Myometrial cell (primary cell): ENCODE measurements around the gene F2. TPM values are rescaled to one million over a fixed set of nuclear protein-coding genes. Genes with fewer than 3 reads are reported as not detected.

ENCODE experiments used
- total RNA-seq: library from RNA; depleted of rRNA; stranded (reverse); fragments of >200 nt; gene quantifications from 2 replicates; pipeline ENCODE4 v1.2.3, GENCODE V29; 2015

Gene F2
- total RNA-seq, result not detected in 2 replicates

GRCh38 chr11:46719048-46719542 is at the start of gene F2:
F2 (plus strand) TSS chr11:46719213; CDS start chr11:46719236, 23 bp downstream.

GRCh38 chr11:46700241-46701077 is 18.6 kb upstream of the F2 start, which contains the start of the genes ARHGAP1 and ZNF408:
ARHGAP1 (minus strand) TSS chr11:46700619; CDS start chr11:46696107, 4,512 bp downstream.
ZNF408 (plus strand) TSS chr11:46701031; CDS start chr11:46701048, 17 bp downstream.

Other genes starting within 250 kb of the F2 start
- gene AMBRA1, start 125.2 kb upstream of the F2 start, total RNA-seq, result 28.5 and 32.0 TPM in 2 replicates
- gene HARBI1, start 102.0 kb upstream of the F2 start, total RNA-seq, result 2.6 and 4.1 TPM in 2 replicates
- 84.7 and 101 TPM in 2 replicates for gene ATG13, start 101.7 kb upstream of the F2 start, total RNA-seq
- gene ARHGAP1, start 18.6 kb upstream of the F2 start, total RNA-seq, result 44.1 and 49.6 TPM in 2 replicates
- 9.2 and 11.2 TPM in 2 replicates for gene ZNF408, start 18.2 kb upstream of the F2 start, total RNA-seq
- gene CKAP5, start 127.1 kb downstream of the F2 start, total RNA-seq, result 57.9 and 81.9 TPM in 2 replicates
- gene LRP4, start 199.3 kb downstream of the F2 start, total RNA-seq, result 0.53 and 1.4 TPM in 2 replicates
- 35.8 and 55.9 TPM in 2 replicates for gene CSTPP1, start 217.5 kb downstream of the F2 start, total RNA-seq